Mesendoderm (in vitro differentiated cells): ENCODE measurements around the gene PGGHG.
A peak's percentile ranks its signal among the peaks of the same experiment; 100 is the strongest.
"Not testable (repeated sequence)": the region's sequence is repeated elsewhere in the genome, so short reads cannot be mapped to it uniquely, and the experiment has no call there.

ENCODE experiments used
- DNase-seq: peaks from one replicate; pipeline ENCODE4 v3.0.0; 2013
- H2AK5ac ChIP-seq: 2 replicates; pipeline ENCODE4 v1.6.1; 2013; ENCODE audit warnings: low read length, inconsistent platforms
- H2BK120ac ChIP-seq: 2 replicates; pipeline ENCODE4 v1.6.1; 2013; ENCODE audit warnings: low read depth, mild to moderate bottlenecking, low read length, moderate library complexity, mixed read lengths
- H2BK15ac ChIP-seq: replicated peaks from 2 replicates; pipeline ENCODE4 v1.6.1; 2013; ENCODE audit warnings: low read depth, mild to moderate bottlenecking, moderate library complexity
- H2BK5ac ChIP-seq: 2 replicates; pipeline ENCODE4 v1.6.1; 2013; ENCODE audit warnings: low read length, inconsistent platforms
- H3K18ac ChIP-seq: 2 replicates; pipeline ENCODE4 v1.6.1; 2013; ENCODE audit warnings: mild to moderate bottlenecking, low read length, mixed read lengths
- H3K23ac ChIP-seq: one replicate; pipeline ENCODE4 v1.6.1; 2013; ENCODE audit warnings: low read length
- H3K27ac ChIP-seq: 2 replicates; pipeline ENCODE4 v1.5.1; 2013; ENCODE audit warnings: low read depth, mild to moderate bottlenecking, inconsistent platforms, low read length, moderate library complexity
- H3K27me3 ChIP-seq: 2 replicates; pipeline ENCODE4 v1.6.1; 2013; ENCODE audit warnings: low read length, control low read depth, mild to moderate bottlenecking, inconsistent platforms; ENCODE audit not compliant: insufficient read depth, poor library complexity
- H3K36me3 ChIP-seq: 2 replicates; pipeline ENCODE4 v1.6.1; 2013; ENCODE audit warnings: low read length, inconsistent platforms; ENCODE audit not compliant: control insufficient read depth, insufficient read depth
- H3K4ac ChIP-seq: one replicate; pipeline ENCODE4 v1.6.1; 2013; ENCODE audit warnings: low read depth, mild to moderate bottlenecking, low read length, moderate library complexity
- H3K4me1 ChIP-seq: 2 replicates; pipeline ENCODE4 v1.6.1; 2013; ENCODE audit warnings: low read depth, low read length, inconsistent platforms; ENCODE audit not compliant: control insufficient read depth
- H3K4me2 ChIP-seq: 2 replicates; pipeline ENCODE4 v1.6.1; 2013; ENCODE audit warnings: low read length
- H3K4me3 ChIP-seq: 2 replicates; pipeline ENCODE4 v1.5.1; 2013; ENCODE audit warnings: mild to moderate bottlenecking, low read length
- H3K56ac ChIP-seq: one replicate; pipeline ENCODE4 v1.6.1; 2013; ENCODE audit warnings: low read length
- H3K79me1 ChIP-seq: 2 replicates; pipeline ENCODE4 v1.6.1; 2013; ENCODE audit warnings: low read length, inconsistent platforms
- H3K79me2 ChIP-seq: 2 replicates; pipeline ENCODE4 v1.6.1; 2013; ENCODE audit warnings: mild to moderate bottlenecking, low read length; ENCODE audit not compliant: control insufficient read depth, insufficient read depth
- H3K9ac ChIP-seq: 2 replicates; pipeline ENCODE4 v1.6.1; 2013; ENCODE audit warnings: low read length, inconsistent platforms
- H4K5ac ChIP-seq: one replicate; pipeline ENCODE4 v1.6.1; 2013; ENCODE audit warnings: low read length
- H4K8ac ChIP-seq: one replicate; pipeline ENCODE4 v1.6.1; 2013; ENCODE audit warnings: low read depth, mild to moderate bottlenecking, control low read depth, low read length, moderate library complexity
- WGBS: extraction: QIAGEN DNeasy Blood & Tissue Kit; methylation state at CpG from one replicate; pipeline ENCODE4 v1.1.7; 2013; ENCODE audit warnings: low lambda C conversion rate, missing lambda C conversion rate; ENCODE audit not compliant: insufficient coverage; ENCODE audit errors: extremely low coverage; 5-methylcytosine and 5-hydroxymethylcytosine counted together

PGGHG gene

DNA sequence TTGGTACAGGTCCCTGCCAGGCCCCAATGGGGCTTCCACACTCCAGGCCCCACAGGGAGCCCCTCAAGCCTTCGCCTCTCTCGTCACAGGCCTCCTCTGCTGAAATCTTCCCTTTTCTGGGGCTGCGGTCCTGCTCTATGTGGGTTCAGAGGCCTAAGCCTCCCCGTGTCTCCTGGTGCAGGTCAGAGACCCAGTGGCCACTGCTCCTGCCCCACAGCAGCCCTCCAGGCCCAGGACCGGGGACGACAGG, 37.6 kb downstream of the PGGHG start:
- H3K27ac ChIP-seq: no peak overlapping the region
- no peaks in the 10 kb centered on the region for H3K27me3 ChIP-seq
- no peak overlapping the region for H3K23ac ChIP-seq
- H3K4me1 ChIP-seq: peaks cover 5% of the 10 kb centered on the region
- no peak overlapping the region for H2BK15ac ChIP-seq
- no peaks in the 10 kb centered on the region for H3K36me3 ChIP-seq
- no peaks in the 10 kb centered on the region for H3K79me2 ChIP-seq
- H3K79me1 ChIP-seq: no peaks in the 10 kb centered on the region
- H2BK120ac ChIP-seq: peak overlapping the region; percentile 2
- H3K4me3 ChIP-seq: no peak overlapping the region
- no peak overlapping the region for H3K4me2 ChIP-seq
- H3K56ac ChIP-seq: peak overlapping the region; percentile 76
- H4K8ac ChIP-seq: no peak overlapping the region
- no peak overlapping the region for H4K5ac ChIP-seq
- peak overlapping the region; percentile 13 for H2BK5ac ChIP-seq
- H3K18ac ChIP-seq: peak overlapping the region; percentile 65
- no peak overlapping the region for H3K9ac ChIP-seq
- H2AK5ac ChIP-seq: no peak overlapping the region
- DNase-seq: no peak
- no CpG with 5 or more reads among the region's 6 CpGs for WGBS
- H3K4ac ChIP-seq: peak overlapping the region; percentile 81

DNA sequence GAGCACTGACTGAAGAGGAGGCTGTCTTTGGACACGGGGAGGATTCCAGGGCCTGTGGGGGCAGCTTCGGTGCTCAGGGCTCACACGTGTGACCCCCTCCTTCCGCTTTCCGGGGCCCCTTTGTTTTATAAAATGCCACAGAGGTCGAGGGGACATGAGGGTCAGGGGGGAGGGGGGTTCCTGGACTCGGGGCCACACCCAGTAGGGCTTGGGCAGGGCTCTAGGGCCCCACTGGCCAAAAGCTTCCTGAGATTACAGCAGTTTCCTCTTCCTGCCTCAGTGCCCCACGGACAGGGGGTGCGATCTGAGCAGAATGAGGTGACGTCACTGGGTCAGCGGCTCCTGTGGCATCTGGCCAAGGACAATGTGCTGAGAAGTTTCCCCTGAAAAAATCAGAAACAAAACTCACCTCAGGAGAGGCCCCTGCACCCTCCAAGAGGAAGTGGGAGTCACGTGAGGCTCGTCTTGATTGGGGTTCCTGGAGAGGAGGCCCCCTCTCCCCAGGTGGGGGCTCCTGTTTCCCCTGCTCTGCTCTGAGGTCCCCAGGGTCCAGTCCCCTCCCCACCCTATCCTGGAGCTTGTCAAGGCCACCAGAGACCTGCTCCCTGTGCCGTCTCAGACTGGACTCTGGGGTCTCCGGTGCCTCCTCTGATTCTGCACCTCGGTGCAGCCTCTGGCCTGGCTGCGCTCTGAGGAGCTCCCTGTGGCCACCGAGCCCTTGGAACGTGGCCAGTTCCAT, 38.1 kb downstream of the PGGHG start:
- H3K56ac ChIP-seq: peak overlapping the region; percentile 76
- H2BK120ac ChIP-seq: peak overlapping the region; percentile 2
- peaks cover 5% of the 10 kb centered on the region for H3K4me1 ChIP-seq
- peak overlapping the region; percentile 65 for H3K18ac ChIP-seq
- H3K4me2 ChIP-seq: no peak overlapping the region
- DNase-seq: no peak
- H4K5ac ChIP-seq: no peak overlapping the region
- peak overlapping the region; percentile 13 for H2BK5ac ChIP-seq
- H3K9ac ChIP-seq: peak overlapping the region; percentile 6
- no peak overlapping the region for H3K23ac ChIP-seq
- no peak overlapping the region for H3K4me3 ChIP-seq
- H3K79me1 ChIP-seq: no peaks in the 10 kb centered on the region
- no peak overlapping the region for H3K27ac ChIP-seq
- H3K36me3 ChIP-seq: no peaks in the 10 kb centered on the region
- no peak overlapping the region for H2AK5ac ChIP-seq
- no peak overlapping the region for H2BK15ac ChIP-seq
- no CpG with 5 or more reads among the region's 19 CpGs for WGBS
- H3K79me2 ChIP-seq: no peaks in the 10 kb centered on the region
- no peaks in the 10 kb centered on the region for H3K27me3 ChIP-seq
- H3K4ac ChIP-seq: peak overlapping the region; percentile 81
- H4K8ac ChIP-seq: no peak overlapping the region

DNA sequence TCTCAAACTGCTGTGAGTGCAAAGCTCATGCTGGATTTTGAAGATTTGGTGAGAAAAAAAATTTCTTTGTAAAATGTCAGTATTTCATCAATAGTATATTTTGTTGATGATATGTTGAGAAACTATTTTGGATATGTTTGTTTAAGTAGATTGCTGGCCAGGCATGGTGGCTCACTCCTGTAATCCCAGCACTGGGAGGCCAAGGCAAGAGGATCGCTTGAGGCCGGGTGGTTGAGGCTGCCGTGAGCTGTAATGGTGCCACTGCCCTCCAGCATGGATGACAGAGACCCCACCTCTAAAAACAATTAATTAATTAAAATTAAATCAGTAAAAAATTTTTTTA, 38.6 kb downstream of the PGGHG start:
- H2BK5ac ChIP-seq: no peak overlapping the region
- H3K4me1 ChIP-seq: peaks cover 5% of the 10 kb centered on the region
- no peaks in the 10 kb centered on the region for H3K27me3 ChIP-seq
- no peak overlapping the region for H3K4me2 ChIP-seq
- no peak overlapping the region for H4K8ac ChIP-seq
- no peak overlapping the region for H2AK5ac ChIP-seq
- no peaks in the 10 kb centered on the region for H3K79me1 ChIP-seq
- no peaks in the 10 kb centered on the region for H3K36me3 ChIP-seq
- H4K5ac ChIP-seq: no peak overlapping the region
- H3K79me2 ChIP-seq: no peaks in the 10 kb centered on the region
- no peak overlapping the region for H3K4me3 ChIP-seq
- H3K56ac ChIP-seq: no peak overlapping the region
- H3K23ac ChIP-seq: no peak overlapping the region
- no peak overlapping the region for H2BK120ac ChIP-seq
- no peak overlapping the region for H3K18ac ChIP-seq
- no peak overlapping the region for H2BK15ac ChIP-seq
- no CpG with 5 or more reads among the region's 3 CpGs for WGBS
- no peak overlapping the region for H3K9ac ChIP-seq
- no peak overlapping the region for H3K4ac ChIP-seq
- H3K27ac ChIP-seq: no peak overlapping the region
- no peak for DNase-seq

DNA sequence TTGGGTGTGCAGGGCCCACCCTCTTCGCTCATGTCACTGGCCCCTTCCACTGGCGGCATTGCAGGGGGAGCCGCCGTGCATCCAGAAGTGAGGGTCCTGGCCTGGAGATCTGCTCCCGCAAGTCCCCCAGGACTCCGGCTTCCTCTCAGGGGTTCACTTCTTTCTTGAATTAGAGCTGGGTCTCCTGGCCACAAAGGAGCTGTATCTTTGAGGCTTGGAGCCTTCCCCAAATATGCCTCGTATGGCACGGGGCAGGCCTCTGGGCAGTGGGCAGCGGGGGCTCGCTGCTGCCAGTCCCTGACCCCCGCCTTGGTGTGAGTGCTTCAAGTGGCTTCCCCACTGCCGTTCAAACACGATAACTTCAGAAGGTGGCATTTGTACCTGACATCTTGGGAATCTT, 39.1 kb downstream of the PGGHG start:
- Histone ChIP-seq H3K27ac (no peak overlapping the region), H2AK5ac (no peak overlapping the region), H3K27me3 (no peaks in the 10 kb centered on the region), H2BK15ac (no peak overlapping the region), H3K79me2 (no peaks in the 10 kb centered on the region), H3K23ac (no peak overlapping the region), H2BK120ac (no peak overlapping the region), H3K18ac (no peak overlapping the region), H3K56ac (no peak overlapping the region), H4K5ac (no peak overlapping the region), H3K4me3 (no peak overlapping the region), H3K79me1 (no peaks in the 10 kb centered on the region), H2BK5ac (no peak overlapping the region), H4K8ac (no peak overlapping the region), H3K4me2 (no peak overlapping the region), H3K4ac (no peak overlapping the region), H3K9ac (no peak overlapping the region), H3K36me3 (no peaks in the 10 kb centered on the region), H3K4me1 (peaks cover 5% of the 10 kb centered on the region)
- WGBS: no CpG with 5 or more reads among the region's 13 CpGs
- DNase-seq: no peak

DNA sequence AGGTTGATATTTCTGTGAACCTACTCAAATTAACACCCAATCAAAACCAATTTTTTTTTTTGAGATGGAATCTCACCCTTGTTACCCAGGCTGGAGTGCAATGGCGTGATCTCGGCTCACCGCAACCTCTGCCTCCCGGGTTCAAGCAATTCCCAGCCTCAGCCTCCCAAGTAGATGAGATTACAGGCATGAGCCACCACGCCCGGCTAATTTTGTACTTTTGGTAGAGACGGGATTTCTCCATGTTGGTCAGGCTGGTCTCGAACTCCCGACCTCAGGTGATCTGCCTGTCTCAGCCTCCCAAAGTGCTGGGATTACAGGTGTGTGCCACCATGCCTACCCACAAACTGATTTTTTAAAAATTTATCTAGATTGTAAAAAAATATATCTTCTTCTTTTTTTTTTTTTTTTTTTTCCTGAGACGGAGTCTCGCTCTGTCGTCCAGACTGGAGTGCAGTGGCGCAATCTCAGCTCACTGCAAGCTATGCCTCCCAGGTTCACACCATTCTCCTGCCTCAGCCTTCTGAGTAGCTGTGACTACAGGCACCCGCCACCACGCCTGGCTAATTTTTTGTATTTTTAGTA, 39.7 kb downstream of the PGGHG start:
- H2BK120ac ChIP-seq, H3K18ac ChIP-seq, H3K27me3 ChIP-seq, H2AK5ac ChIP-seq, H2BK15ac ChIP-seq, H3K79me2 ChIP-seq, H2BK5ac ChIP-seq, H3K36me3 ChIP-seq, H3K79me1 ChIP-seq, H3K23ac ChIP-seq, H4K5ac ChIP-seq, H3K56ac ChIP-seq, H3K9ac ChIP-seq, H3K27ac ChIP-seq, H4K8ac ChIP-seq, H3K4me1 ChIP-seq, H3K4me2 ChIP-seq, H3K4me3 ChIP-seq, H3K4ac ChIP-seq, DNase-seq: not testable (repeated sequence)
- WGBS: no CpG with 5 or more reads among the region's 15 CpGs

DNA sequence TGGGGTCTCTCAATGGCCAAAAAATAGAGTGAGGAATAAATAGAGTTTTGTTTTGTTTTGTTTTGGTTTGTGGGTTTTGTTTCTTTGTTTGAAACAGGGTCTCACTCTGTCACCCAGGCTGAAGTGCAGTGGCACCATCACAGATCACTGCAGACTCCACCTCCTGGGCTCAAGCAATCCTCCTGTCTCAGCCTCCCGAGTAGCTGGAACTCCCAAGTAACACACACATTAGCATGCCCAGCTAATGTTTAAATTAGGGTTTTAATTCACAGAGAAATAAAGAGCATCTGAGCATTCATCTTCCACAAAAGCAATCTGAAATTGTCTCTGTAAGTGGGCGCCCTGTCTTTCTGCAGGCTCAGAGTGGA, 40.9 kb downstream of the PGGHG start:
- Histone ChIP-seq H2BK5ac (no peak overlapping the region), H3K18ac (no peak overlapping the region), H3K36me3 (no peaks in the 10 kb centered on the region), H4K5ac (no peak overlapping the region), H2BK15ac (no peak overlapping the region), H3K23ac (no peak overlapping the region), H3K79me1 (no peaks in the 10 kb centered on the region), H2BK120ac (no peak overlapping the region), H3K27ac (no peak overlapping the region), H3K4me2 (no peak overlapping the region), H3K4me3 (no peak overlapping the region), H3K4ac (no peak overlapping the region), H2AK5ac (no peak overlapping the region), H4K8ac (no peak overlapping the region), H3K79me2 (no peaks in the 10 kb centered on the region), H3K56ac (no peak overlapping the region), H3K9ac (no peak overlapping the region), H3K27me3 (no peaks in the 10 kb centered on the region), H3K4me1 (peaks cover 8% of the 10 kb centered on the region)
- DNase-seq: no peak
- WGBS: no CpG with 5 or more reads among the region's 2 CpGs
